ENCODE data around the gene XPO6.
A peak's percentile ranks its signal among the peaks of the same experiment; 100 is the strongest.

The XPO6 gene

DNA sequence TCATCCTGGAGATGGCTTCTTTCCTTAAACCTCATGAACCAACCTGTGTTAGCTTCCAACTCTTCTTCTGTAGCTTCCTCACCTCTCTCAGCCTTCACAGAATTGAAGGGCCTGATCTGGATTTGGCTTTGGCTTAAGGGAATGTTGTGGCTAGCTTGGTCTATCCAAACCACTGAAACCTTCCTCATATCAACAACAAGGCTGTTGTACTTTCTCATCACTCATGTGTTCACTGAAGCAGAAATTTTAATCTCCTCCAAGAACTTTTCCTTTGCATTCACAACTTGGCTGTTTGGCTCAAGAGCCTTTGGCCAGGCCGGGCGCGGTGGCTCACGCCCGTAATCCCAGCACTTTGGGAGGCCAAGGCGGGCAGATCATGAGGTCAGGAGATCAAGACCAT, 95.9 kb downstream of the XPO6 start:
- peak; percentile 64 for DNase-seq (ENCODE audit: low read depth, low spot score)

DNA sequence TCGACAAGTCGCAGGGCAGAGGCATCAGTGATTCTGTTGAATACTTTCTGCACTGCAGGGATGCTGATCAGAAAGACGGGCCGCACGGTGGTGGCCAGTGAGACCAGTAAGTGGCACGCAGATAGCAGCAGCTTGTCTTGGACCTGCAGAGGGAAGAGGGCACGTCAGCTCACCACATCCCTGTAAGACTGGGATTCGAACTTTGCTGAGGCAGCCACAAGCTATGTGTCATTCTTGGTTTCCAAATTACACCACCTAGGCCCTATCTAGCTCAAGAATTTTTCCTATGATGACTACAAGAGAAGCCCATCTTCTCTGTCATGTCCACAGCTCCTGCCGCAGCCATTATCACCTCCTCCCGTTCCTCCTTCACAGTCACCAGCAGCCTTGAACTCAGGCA, 98.9 kb downstream of the XPO6 start:
- DNase-seq (ENCODE audit: low read depth, low spot score): no peak

DNA sequence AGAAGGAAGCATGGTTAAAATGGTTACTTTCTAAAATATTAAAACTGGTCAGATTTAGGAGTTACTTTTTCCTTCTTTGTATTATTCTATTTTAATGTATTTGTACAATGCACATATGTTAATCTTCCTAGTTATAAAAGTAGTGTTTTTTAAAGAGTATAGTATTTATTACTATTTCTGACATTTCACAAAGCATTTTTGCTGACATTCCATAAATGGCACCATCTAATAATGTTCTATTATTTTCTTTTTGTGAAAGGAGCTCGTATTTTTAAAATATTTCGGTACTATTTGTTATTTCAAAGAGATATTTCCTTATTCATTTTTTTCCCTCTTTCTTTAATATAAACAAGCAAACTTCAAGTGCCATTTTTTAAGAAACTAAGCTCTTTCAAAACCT, 100.8 kb downstream of the XPO6 start:
- DNase-seq (ENCODE audit: low read depth, low spot score): no peak

DNA sequence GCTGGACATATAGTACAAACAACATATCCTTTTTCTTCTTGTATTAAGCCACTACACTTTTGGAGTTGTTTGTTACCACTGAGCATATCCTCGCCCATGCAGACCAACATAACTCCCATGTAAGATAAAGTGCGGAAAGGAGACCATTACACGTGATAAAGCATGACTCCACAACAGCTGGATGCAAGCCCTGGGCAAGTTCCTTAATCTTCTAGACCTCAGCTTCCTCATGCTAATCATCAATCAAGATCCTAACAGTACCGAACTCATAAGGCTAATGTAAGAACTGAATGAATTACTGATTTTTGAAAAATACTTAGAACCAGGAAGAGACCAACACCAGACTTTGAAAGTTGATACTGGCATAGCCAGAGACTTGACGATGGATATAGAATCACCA, 101.3 kb downstream of the XPO6 start:
- DNase-seq (ENCODE audit: low read depth, low spot score): no peak

GRCh38 chr16:28110074-28110473, 101.7 kb downstream of the XPO6 start:
- no peak for DNase-seq (ENCODE audit: low read depth, low spot score)

DNA sequence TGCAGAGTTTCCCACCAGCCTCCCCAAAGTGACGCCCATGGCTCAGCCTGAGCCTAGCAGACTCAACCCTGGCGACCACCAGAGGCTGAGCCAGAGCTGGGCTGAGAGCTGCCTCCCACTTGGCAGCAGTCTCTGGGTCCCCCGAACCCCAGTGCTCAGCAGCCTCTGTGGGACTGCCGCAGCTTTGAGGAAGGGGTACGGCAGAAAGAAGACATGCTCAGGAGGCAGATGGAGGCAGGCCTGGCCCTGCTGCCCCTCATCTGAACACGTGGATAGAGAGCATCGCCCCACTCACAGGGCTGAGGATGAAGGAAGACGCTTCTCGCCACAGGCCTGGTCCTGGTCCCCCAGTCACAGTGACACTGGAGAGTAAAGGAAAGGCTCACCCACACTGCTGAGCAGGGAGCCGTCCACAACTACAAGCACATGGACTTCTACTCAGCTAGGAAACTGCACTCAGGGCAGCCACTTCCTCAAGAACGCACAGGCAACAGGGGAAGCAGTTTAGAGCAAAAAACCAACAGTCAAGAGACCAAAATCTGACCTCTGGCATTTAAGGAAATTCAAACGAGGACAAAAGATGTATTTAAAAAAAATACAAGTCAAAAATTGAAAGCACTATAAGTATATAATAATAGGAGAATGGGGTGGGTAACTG, 103.0 kb downstream of the XPO6 start:
- DNase-seq (ENCODE audit: low read depth, low spot score): no peak

DNA sequence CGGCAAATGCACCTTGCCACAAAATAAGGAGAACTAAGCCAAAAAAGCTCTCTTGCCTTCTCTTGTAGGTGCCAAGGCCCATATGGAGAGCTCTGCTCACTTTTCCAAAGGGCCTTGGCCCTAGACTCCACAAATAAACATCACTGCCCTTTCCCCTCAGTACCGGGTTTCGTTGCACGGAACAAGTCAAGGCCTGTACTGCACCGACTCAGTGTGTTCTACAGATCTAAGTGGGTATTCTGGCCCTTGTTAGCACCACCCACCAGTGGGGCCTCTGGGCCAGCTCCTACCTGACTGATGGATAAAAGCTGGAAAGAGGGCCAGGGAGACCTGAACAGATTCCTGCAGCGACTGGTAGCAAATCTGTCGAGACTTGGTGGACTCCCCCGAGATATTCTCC, 104.5 kb downstream of the XPO6 start:
- no peak for DNase-seq (ENCODE audit: low read depth, low spot score)

DNA sequence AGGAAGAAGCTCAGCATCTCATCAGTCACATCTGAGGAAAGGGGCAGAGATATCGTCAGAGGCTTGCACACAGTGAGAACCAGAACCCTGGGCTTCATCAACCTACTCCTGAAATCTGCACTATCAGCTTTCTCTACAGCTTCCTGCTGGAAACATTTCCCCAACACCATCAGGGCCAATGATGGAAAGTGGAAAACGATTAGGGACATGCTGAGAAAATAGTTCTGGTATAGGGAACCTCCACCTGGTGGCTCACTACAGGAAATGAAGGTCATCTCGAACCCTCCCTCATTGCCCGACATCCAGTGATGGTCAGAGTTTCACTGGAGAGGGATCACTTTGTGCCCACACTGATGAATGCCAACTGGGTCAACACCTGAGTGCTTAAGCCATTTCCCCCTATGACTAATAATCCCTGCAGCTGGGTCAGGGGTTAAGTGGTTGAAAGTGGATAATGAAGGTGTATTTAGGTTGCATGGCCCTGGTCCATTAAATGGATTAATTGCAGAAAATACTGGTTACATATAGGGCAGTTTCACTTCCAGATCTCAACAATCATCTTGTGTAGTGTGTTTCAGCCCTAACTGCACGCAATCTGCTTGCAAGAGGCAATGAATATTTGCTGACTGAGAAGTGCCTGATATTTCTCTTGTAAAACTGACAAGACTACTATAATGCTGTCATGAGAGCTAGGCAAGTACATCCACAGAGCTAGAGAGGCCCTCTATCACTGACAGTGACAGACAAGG, 105.1 kb downstream of the XPO6 start:
- DNase-seq (ENCODE audit: low read depth, low spot score): no peak

DNA sequence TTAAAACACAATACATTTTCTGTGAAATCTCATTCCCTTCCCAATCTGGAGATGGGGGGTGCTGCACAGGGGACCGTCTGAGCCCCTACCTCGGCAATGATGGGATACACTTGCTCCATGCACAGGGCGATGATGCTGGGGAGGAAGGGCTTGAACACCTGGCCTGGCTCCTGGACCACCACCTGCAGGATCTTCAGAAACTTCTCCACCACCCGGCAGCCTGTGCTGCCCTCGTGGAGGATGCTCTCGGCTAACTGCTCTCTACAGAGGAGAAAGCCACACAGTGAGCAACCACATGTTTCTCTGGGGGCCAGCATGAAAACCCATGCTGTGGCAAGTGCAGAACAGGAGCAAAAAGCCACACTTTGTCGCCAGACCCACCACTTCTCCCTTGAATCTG, 105.8 kb downstream of the XPO6 start:
- no peak for DNase-seq (ENCODE audit: low read depth, low spot score)

DNA sequence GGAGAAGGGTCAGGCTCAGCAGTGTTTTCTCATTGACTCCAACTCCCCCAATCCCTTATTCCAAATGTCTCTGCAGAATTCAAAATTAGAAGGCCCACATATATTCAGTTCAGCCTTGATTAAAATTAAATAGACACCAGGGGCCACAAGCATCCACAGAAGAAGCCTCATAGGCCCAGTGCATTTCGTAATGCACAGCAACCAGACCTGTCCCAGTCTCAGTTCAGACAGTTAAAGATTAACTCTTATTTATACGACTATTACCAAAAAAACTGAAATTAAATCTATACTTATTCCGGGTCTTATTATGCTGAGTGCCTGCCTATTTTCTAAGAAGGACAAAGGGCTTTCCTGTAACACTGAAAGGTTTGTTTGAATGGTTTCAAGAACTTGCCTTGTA, 106.5 kb downstream of the XPO6 start:
- no peak for DNase-seq (ENCODE audit: low read depth, low spot score)

DNA sequence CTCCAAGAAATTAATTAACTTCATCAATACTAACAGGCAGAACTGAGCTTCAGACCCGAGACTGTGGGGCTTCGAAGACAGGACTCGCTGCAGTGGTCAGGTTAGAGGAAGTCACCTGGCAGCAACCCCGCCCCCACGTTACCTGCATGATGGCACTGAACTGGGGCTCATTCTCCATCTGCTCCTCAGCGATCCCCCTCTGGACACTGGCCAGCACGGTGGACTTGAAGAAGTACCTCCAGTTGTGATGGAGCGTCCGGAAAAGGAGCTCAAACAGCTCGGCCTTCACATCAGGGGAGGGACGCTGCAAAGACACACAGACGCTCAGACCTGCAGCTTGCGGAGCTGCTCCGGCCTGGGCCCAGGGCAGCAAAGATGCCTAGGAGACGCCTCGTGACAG, 107.4 kb downstream of the XPO6 start:
- DNase-seq (ENCODE audit: low read depth, low spot score): no peak

GRCh38 chr16:28103516-28104170, 108.1 kb downstream of the XPO6 start:
- DNase-seq (ENCODE audit: low read depth, low spot score): no peak

DNA sequence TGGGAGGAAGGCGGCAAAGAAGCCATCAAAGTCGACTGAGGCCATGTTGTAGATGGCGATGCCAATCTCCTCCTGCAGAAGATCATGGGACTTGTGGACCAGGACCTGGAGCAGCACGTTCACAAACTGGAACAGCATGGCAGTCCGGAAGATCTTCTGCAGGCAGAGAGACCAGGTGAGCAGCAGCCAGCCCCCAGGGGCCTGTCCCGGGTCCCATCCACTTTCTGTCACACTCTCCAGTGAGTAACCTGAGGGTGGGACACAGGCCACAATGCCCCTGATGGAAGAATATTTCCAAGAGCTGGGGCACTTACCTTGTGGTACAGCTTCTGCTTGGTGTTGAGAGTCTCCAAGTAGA, 110.3 kb downstream of the XPO6 start:
- no peak for DNase-seq (ENCODE audit: low read depth, low spot score)

- no peak for DNase-seq (ENCODE audit: low read depth, low spot score)
These were observed 110.8 kb downstream of the XPO6 start for GRCh38 chr16:28100810-28101532.

DNA sequence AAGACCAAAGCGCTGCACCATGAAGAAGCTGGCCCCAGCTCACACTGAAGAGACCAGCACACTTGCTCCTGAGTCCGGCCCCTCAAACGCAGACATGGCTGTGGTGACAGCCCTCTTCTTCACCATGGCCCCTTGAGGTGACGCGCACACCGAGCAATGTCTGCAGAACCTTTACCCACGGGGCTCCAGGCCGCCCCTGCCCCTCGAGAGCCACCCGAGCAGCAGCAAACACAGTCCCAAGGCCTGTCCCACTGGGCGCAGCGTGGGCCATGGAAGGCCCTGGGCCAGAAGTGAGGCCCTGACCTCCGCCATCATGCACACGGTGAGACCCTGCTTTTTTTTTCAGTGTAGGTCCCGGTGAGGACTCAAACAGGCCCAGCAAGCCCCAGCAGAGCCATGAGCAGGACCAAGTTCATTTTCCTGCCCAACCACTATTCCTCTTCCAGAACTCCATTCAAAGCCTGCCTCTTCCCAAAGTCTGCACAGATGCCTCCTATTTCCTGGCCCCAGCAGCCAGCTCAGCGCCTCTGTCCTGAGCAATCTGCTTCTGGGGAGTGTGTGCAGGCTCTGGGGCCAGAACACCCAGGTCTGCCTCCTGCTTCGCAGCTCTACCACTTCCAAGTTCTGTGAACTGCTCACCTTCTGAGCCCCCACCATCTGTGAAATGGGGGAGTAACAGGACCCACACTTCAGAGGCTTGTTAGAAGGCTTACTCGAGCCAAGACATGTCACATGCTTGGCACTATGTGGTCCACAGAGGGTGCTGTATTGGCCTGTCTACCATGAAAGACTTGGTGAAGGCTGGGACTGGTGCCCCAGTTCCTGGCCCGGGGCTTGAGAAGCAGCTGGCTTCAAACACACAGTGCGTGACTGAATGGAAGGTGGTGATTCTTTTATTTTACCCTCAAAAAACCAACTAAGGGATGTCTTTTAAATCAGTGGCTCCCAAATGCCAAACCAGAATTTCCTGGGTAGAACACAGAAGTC, 112.5 kb downstream of the XPO6 start:
- DNase-seq (ENCODE audit: low read depth, low spot score): no peak

DNA sequence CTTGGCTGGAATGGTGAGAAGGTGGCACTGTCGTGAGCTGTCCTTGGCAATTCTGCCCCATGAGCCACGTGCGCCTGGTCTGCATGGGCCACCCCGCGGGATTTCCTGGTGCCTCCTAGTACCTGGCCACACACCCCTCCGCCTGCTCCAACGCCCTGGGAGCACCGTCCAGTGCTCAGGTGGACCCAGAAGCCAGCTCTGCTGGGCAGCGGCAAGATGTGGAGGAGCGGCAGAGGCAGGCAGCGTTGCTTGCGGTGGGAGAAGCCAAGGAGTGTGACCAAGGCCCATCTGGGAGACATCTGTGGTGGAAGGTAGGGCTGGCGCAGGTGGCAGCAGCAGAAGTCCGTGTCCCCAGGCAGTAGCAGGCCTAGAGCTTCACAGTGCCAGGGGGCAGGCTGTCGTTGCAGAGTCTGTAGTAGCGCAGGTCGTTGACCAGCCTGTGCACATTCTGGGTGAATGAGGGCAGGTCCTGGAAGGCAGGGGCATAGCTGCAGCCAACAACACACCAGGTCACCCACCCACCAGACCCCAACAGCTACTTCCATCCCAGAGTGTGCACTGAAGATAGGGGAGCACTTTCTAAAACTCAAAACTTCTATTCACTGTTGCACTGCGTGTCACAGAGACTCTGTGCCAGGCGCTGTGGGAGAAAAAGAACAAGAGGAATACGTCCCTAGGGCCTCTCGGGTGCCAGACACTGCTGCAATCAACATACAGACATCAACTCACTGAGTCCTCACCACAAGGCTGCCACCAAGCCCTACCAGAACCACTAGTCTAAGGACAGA, 113.4 kb downstream of the XPO6 start:
- DNase-seq (ENCODE audit: low read depth, low spot score): no peak

DNA sequence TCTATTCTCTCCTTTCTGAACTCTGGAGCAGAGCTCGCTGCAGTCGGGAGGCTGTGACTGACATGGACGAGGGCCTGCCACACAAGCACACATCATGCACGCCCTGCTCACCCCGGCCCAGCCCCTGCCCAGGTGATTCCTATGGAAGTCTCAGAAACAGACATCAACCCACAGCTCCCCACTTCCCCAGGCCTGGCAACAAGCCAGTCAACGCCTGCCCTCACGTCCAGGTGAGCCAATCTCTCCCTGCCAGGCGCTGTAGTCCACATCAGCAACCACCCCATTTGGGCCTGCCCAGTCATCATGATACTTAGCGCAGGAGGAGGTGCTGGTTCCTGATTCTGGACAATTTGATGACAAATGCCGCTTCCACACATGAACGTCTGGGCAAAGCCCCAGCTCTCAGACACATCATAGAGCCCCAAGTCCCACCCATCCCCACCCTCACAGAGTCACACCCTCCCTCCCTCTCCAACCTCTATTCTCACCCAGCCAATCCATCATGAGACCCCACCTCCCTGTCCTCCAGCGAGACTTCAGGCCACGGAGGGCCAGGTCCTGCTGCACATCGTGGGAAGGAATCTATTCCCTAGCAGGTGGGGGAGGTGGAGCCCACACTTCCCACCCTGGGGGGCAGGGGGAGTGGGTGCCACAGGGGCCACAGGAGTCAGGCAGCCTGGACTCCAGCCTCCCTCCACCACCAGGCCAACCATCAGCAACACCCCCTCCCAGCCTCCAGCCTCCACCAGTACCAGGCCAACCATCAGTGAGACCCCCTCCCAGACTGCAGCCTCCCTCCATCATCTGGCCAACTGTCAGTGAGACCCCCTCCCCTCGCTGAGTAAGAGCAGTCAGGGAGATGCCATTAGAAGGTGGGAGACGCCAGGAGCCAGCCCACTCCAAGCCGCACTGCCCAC, 114.5 kb downstream of the XPO6 start:
- no peak for DNase-seq (ENCODE audit: low read depth, low spot score)

GRCh38 chr16:28093385-28093725, 118.4 kb downstream of the XPO6 start:
- no peak for DNase-seq (ENCODE audit: low read depth, low spot score)

DNA sequence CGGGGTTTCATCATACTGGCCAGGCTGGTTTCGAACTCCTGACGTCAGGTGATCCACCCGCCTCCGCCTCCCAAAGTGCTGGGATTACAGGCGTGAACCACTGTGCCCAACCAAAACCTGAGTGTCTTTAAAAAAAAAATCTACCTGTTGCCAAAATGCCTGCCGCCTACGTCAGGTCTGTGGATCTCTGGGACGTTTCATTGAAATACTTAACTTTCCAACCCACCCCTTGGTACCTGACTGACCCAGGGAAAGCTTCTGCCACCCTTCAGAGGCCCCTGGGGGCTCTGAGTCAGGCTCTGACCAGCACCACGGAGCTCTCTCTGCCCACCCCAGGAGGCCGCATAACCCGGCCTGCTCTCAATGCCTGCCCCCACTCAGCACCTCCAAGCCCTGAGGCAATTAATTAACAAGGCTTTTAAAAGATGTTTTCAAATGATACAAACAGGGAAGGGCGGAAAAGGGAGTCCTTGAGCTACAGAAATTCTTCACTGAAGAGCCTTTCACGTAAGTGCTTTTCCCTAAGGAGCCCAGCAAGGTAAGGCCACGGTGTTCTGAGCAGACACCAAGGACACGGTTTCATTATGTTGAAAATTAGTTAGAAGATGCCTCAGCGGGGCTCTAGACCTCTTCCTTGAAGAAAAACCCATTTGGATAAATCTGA, 118.9 kb downstream of the XPO6 start:
- DNase-seq (ENCODE audit: low read depth, low spot score): peak; percentile 27

Data from astrocyte of the hippocampus (primary cell).